ENCODE measurements around the gene ESRRB.

ESRRB gene

GRCh38 chr14:76375947-76376404 is at the start of gene ESRRB:
ESRRB (plus strand) TSS chr14:76376137; CDS start chr14:76376402, 265 bp downstream.
- DNase-seq (ENCODE audit: low spot score) = no peak

DNA sequence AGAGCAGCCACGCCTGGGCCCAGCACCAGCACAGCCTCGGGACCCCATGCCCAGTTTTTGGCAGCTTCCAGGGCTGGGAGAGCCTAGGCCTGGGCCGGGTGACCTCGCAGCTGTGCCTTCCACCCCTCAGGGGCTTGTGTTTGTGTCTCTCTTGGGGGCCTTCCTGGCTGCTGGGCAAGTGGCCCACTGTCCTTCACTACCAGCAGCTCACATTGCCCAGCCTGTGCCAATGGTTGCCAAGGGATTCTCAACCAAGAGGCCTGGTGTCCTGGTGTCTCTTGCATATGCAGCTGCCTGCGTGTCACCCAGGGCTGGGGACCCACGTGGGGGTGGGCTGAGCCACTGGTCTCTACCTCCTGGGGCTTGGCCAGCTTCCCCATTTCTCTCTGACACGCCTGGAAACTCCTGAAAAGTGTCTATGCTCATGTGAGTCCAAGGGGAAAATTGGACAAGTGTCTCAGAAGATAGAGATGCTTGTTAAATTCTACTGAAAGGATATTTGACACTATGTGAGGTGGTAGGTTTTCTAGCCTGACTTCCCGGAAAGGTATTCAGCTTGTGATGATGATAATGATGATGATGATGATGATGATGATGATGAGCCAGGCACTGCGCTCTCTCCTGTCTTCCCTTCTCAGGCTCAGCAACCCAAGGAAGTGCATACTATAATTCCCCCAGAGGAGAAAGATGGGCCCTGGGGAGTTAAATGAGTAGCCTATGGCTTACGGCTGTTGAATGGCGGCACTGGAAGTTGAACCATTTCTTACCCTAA is 48.8 kb upstream of the ESRRB start:
- no peak for DNase-seq (ENCODE audit: low spot score)

GRCh38 chr14:76328457-76329137 is 47.3 kb upstream of the ESRRB start:
- no peak for DNase-seq (ENCODE audit: low spot score)

DNA sequence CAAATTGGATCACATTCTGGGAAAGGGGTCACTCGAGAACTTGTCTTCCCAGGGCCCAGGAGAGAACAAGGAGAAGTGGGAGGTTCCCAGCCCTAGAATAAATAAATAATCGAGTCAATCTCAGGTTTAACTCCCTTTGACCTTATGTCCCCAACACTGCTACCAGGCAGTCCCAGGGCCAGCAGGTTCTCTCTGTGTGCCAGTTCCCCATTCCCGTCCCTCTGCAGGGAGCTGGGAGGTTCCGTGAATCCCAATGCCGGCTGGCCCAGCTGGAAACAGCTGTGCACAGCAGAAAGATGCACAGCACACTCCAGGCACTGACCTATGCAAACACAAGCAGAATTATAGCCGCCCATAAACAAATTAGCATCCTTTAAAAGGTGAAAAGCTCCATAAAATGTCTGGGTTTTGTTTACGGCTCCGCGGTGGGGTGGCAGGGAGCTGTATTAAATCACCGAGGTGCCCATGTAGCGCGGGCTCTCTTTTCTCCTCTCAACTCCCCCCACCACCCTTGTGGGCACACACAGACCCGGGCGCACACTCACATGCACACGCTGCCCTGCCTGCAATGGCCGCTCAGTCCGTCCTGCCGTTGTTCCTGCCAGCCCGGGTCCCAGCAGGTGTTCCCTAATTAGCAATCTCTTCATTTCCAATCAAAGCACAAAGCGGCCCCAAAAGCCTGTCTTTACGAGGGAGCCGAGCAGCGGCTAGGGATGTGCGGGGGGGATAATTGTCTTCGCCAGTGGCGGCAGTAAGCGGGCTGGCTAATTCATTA is 46.6 kb upstream of the ESRRB start:
- no peak for DNase-seq (ENCODE audit: low spot score)

DNA sequence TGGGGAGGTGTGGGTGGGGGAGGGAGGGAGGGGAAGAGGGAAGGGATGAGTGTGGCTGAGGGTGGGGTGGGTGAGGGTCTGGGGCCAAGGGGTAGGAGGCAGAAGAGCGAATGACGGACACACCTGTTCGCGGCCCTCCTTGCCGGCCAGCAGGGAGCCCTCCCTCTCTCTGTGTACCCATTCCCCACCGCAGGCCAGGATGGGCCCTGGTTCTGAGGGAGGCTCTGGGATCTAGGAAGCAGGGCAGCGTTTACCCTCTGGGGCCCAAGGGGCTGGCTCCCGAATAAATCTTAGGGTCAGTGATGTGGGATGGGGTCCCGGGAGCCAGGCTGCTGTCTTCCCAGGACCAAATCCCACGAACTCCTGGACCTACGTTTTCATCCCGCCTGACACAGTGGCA is 46.0 kb upstream of the ESRRB start:
- DNase-seq (ENCODE audit: low spot score) = no peak

GRCh38 chr14:76330411-76331327 is 45.3 kb upstream of the ESRRB start:
- no peak for DNase-seq (ENCODE audit: low spot score)

GRCh38 chr14:76331328-76332011 is 44.5 kb upstream of the ESRRB start:
- no peak for DNase-seq (ENCODE audit: low spot score)

GRCh38 chr14:76333664-76334063 is 42.3 kb upstream of the ESRRB start:
- DNase-seq (ENCODE audit: low spot score) = no peak

- no peak for DNase-seq (ENCODE audit: low spot score)
Measured at GRCh38 chr14:76334316-76334715, 41.6 kb upstream of the ESRRB start.

- no peak for DNase-seq (ENCODE audit: low spot score)
Measured at GRCh38 chr14:76336876-76337275, 39.1 kb upstream of the ESRRB start.

- peak; percentile 20 for DNase-seq (ENCODE audit: low spot score)
Measured at GRCh38 chr14:76337635-76338545, 38.0 kb upstream of the ESRRB start.

DNA sequence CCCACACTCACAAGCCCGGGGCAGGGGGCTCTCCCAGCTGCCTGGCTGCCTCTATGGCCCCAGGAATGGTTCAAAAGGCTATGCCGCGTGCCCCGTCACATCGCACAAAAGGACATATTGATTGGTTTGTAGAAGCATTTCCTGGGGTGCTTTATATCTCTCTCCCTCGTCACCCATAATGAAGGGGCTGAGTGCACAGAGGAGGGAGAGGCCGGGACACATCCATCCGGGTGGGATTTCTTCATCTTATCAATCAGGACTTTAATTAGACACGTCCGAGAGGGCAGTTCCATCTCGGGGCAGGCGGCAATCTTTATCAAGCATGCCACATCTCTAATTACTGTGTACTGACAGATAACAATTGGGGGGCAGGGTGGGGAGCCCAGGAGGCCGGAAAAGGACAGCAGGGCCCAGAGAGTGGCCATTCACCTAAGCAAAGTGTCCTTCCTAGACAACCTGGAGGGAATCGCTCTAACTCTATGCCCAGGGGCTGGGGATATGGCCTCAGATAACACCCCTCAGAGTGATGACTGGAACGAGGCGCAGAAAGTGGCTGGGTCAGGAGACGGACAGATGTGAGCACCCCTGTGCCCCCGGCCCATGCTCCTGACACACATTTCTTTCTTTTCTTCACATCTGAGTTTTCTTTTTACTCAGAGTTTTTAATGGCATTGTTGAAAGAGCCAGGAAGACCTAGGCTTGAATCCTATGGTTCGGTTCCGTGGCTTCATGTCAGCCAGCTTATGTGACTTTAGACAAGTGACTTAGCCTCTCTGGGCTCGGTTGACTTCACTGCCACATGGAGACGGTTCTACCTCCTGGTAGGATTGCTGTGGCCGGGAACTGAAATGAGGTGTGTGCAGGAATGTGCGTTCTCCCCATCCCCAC is 36.0 kb upstream of the ESRRB start:
- DNase-seq (ENCODE audit: low spot score) = no peak

DNA sequence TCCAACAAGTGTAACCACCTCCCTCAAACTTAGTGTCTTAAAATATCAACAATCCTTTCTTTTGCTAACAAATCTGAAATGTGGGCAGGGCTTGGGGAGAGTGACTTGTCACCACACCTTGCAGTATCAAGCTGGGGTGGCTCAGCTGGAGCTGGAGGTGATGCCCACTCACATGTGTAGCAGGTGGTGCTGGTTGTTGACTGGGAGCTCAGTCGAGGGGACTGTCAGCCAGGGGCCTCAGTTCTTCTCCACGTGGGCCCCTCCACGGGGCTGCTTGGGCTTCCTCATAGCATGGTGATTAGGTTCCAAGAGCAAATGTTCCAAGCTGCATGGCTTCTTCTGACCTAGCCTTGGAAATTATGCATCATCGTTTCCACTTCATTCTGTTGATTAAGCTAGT is 32.6 kb upstream of the ESRRB start:
- no peak for DNase-seq (ENCODE audit: low spot score)

- no peak for DNase-seq (ENCODE audit: low spot score)
Measured at GRCh38 chr14:76346391-76347160, 29.4 kb upstream of the ESRRB start.

DNA sequence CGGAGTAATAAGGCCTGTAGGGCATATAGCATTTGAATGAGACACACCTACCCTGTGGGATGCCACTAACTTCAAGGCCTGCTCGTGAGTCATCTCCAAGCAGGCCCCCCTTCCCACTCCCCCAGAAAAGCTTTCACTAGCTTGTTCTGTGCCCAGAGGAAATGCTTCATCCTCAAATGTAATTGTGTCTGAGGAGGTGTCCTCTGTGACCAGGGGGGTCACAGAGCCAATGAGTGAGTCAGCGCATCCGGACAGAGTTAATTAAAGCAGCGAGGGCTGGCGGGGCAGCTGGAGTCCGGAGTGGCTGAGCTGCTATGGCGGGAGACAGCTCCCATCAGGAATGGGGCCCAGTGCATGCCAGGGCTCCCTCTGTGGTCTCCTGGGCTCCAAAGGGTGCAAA is 27.0 kb upstream of the ESRRB start:
- DNase-seq (ENCODE audit: low spot score) = no peak

DNA sequence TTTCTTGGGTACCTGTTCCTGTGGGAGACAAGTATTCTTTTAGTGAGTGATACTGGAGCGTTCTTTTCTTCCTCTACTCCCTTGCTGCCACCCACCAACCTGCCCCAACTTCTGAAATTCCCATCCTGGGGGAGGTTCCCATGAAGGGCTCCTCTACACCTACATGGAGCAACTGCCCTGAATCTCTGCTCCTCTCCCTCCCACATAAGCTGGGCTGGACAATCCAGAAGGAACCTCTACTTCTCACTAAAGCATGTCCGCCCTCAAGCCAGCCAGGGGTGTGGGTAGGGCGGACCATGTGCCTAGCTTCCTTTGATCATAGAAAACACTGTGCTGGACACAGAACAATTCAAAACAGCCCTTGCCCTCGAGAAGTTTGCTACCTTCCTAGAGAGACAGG is 25.9 kb upstream of the ESRRB start:
- no peak for DNase-seq (ENCODE audit: low spot score)

GRCh38 chr14:76350671-76351070 is 25.3 kb upstream of the ESRRB start:
- no peak for DNase-seq (ENCODE audit: low spot score)

DNA sequence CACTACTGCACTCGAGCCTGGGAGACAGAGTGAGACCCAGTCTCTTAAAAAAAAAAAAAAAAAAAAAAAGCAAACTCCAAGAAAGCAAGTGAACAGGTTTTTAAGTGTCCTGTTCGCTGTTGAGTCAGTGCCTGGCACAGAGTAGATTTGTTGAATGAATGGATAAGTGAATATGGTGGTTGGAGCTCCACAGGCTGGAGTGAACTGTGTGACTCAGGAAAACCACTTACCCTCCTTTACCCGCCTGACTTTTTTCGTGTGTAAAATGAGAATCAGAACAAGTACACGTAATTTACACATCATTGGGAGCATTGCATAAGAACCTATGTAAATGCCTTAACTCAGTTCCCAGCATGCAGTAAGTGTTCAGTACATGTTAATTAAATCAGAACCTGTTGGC is 24.0 kb upstream of the ESRRB start:
- no peak for DNase-seq (ENCODE audit: low spot score)
